ENCODE results near the gene KLHL3. TPM values are rescaled to one million over a fixed set of nuclear protein-coding genes. Genes with fewer than 3 reads are reported as not detected.
A peak's percentile ranks its signal among the peaks of the same experiment; 100 is the strongest.

Gene KLHL3
- total RNA-seq, 1 experiment from 2014 or later, result 3.5 TPM

DNA sequence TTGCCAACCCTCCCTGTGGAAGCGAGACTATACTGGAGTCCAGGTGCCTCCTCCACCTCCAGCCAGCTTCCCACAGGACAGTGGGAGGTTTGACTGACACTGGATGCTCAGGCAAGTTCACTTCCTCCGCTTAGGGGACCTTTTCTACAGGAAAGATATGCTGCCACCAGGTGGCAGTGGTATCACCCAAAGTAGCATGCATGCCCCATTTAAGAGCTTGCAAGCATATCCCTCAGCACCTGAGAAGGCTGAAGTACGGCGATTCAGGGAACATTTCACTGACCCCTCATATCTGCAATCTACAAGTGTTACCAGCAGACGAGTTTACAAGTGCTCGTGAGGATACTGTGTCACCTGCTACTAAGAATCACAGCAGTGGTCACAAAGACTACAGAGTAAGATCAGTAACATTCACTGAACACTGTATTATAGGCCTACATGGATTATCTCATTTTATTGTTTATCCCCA, 75.5 kb downstream of the KLHL3 start:
- H3K36me3 Mint-ChIP-seq (ENCODE audit: insufficient read depth, unreplicated experiment), result no peaks in the 10 kb centered on the region
- H3K9me3 Mint-ChIP-seq (ENCODE audit: unreplicated experiment), result no peaks in the 10 kb centered on the region
- H3K4me1 Mint-ChIP-seq (ENCODE audit: low read depth, unreplicated experiment), result no peaks in the 10 kb centered on the region
- Histone ChIP-seq H3K9me3 (no peaks in the 10 kb centered on the region), H3K27me3 (replicated peaks; ENCODE audit: control insufficient read depth, insufficient read depth, low read length) (no peaks in the 10 kb centered on the region), H3K4me3 (ENCODE audit: low read depth, low read length) (no peak overlapping the region), H3K4me1 (no peaks in the 10 kb centered on the region), H3K36me3 (ENCODE audit: control insufficient read depth, insufficient read depth, low read length) (no peaks in the 10 kb centered on the region)
- H3K27me3 Mint-ChIP-seq (ENCODE audit: insufficient read depth, unreplicated experiment), result peaks cover 2% of the 10 kb centered on the region
- CTCF ChIA-PET, result interaction anchor here (0.5 to 4.8 kb wide), 19 partner anchors 8 to 585 kb away, joined by 3 to 93 read pairs (median 4); partner anchors contain the start of gene KLHL3
- no TSS peak for BruUV-seq (replicated peaks)
- no peak overlapping the region for H3K4me3 Mint-ChIP-seq (ENCODE audit: unreplicated experiment)
- POLR2A ChIA-PET, result interaction anchor here (1.0 kb wide), 1 partner anchor 81 kb away, joined by 3 read pairs; no protein-coding TSS in a partner anchor
- DNase-seq, result peak; percentile 77 to 78
- no peak overlapping the region for H3K27ac Mint-ChIP-seq (ENCODE audit: unreplicated experiment)
- intact Hi-C loops (cut with micrococcal nuclease; ENCODE audit: unreplicated experiment), result loop anchor here (1.0 kb wide), 3 partner anchors 31 to 83 kb away; partner anchors contain the start of gene KLHL3
- TF ChIP-seq, protein P1, sequence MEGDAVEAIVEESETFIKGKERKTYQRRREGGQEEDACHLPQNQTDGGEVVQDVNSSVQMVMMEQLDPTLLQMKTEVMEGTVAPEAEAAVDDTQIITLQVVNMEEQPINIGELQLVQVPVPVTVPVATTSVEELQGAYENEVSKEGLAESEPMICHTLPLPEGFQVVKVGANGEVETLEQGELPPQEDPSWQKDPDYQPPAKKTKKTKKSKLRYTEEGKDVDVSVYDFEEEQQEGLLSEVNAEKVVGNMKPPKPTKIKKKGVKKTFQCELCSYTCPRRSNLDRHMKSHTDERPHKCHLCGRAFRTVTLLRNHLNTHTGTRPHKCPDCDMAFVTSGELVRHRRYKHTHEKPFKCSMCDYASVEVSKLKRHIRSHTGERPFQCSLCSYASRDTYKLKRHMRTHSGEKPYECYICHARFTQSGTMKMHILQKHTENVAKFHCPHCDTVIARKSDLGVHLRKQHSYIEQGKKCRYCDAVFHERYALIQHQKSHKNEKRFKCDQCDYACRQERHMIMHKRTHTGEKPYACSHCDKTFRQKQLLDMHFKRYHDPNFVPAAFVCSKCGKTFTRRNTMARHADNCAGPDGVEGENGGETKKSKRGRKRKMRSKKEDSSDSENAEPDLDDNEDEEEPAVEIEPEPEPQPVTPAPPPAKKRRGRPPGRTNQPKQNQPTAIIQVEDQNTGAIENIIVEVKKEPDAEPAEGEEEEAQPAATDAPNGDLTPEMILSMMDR (IDR thresholded peaks at IDR 0.05; ENCODE audit: insufficient read depth in 1 of 2, low read depth in 1 of 2, low read length in 1 of 2, severe bottlenecking in 1 of 2, unreplicated experiment in 1 of 2), result peak; percentile 70 to 88

DNA sequence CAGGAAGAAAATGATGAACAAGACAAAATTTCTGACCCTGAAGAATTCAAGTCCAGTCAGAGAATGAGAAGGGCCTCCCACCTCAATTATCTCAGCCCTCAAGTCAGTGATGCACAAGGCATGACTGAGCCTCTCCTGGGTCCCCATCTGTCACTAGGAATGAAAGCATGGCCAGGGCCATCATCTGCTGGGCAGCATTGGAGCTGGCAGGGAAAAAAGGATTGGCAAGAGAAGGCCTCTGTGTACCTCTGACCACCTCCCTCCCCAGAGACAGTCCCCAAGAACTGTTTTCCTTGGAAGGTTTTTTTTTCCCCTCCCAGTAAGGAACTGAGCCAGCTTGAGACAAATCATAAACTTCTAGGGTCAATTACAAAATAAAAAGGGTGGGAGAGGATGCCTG, 76.7 kb downstream of the KLHL3 start:
- H3K4me3 Mint-ChIP-seq (ENCODE audit: unreplicated experiment), result no peak overlapping the region
- intact Hi-C loops (cut with micrococcal nuclease; ENCODE audit: unreplicated experiment), result no loop called here
- no TSS peak for BruUV-seq (replicated peaks)

DNA sequence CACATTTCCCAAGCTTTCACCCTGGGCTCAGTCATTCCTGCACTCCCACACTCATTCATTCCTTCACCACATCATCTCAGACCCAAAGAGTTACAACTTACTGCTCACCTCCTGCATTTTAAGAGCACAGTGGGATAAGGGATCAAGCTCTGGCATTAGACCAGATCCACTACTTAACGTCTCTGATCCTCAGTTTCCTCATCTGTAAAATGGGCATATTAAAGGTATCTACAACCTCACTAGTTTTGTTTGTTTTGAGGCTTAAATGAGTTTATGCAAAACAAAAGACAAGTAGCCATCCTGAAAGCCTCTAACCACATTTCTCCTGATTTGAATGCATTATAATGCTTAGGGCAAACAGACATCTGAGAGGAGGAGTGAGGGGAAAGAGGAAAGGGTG, 77.6 kb downstream of the KLHL3 start:
- DNase-seq, result no peak
- BruUV-seq (replicated peaks), result no TSS peak
- H3K4me1 Mint-ChIP-seq (ENCODE audit: low read depth, unreplicated experiment), result no peaks in the 10 kb centered on the region
- no peaks in the 10 kb centered on the region for H3K36me3 Mint-ChIP-seq (ENCODE audit: insufficient read depth, unreplicated experiment)
- Histone ChIP-seq H3K9me3 (no peaks in the 10 kb centered on the region), H3K4me1 (no peaks in the 10 kb centered on the region), H3K36me3 (ENCODE audit: control insufficient read depth, insufficient read depth, low read length) (no peaks in the 10 kb centered on the region), H3K27me3 (replicated peaks; ENCODE audit: control insufficient read depth, insufficient read depth, low read length) (no peaks in the 10 kb centered on the region), H3K4me3 (ENCODE audit: low read depth, low read length) (no peak overlapping the region)
- peaks cover 2% of the 10 kb centered on the region for H3K27me3 Mint-ChIP-seq (ENCODE audit: insufficient read depth, unreplicated experiment)
- TF ChIP-seq, protein P1 (IDR thresholded peaks at IDR 0.05; ENCODE audit: insufficient read depth in 1 of 2, low read depth in 1 of 2, low read length in 1 of 2, severe bottlenecking in 1 of 2, unreplicated experiment in 1 of 2), result no peak
- ChIA-PET CTCF (interaction anchor here (2.7 to 4.8 kb wide), 2 partner anchors 29 to 83 kb away, joined by 27 to 93 read pairs; no protein-coding TSS in a partner anchor), POLR2A (no interaction called here)
- no peaks in the 10 kb centered on the region for H3K9me3 Mint-ChIP-seq (ENCODE audit: unreplicated experiment)
- no peak overlapping the region for H3K4me3 Mint-ChIP-seq (ENCODE audit: unreplicated experiment)
- intact Hi-C loops (cut with micrococcal nuclease; ENCODE audit: unreplicated experiment), result no loop called here
- no peak overlapping the region for H3K27ac Mint-ChIP-seq (ENCODE audit: unreplicated experiment)

More for the DNA sequence above, 76.7 kb downstream of the KLHL3 start:
- POLR2A ChIA-PET, result no interaction called here
- Histone ChIP-seq H3K9me3 (no peaks in the 10 kb centered on the region), H3K27me3 (replicated peaks; ENCODE audit: control insufficient read depth, insufficient read depth, low read length) (no peaks in the 10 kb centered on the region), H3K36me3 (ENCODE audit: control insufficient read depth, insufficient read depth, low read length) (no peaks in the 10 kb centered on the region), H3K4me3 (ENCODE audit: low read depth, low read length) (no peak overlapping the region), H3K4me1 (no peaks in the 10 kb centered on the region)
- no peak for DNase-seq
- Mint-ChIP-seq H3K9me3 (ENCODE audit: unreplicated experiment) (no peaks in the 10 kb centered on the region), H3K36me3 (ENCODE audit: insufficient read depth, unreplicated experiment) (no peaks in the 10 kb centered on the region), H3K27me3 (ENCODE audit: insufficient read depth, unreplicated experiment) (peaks cover 2% of the 10 kb centered on the region), H3K4me1 (ENCODE audit: low read depth, unreplicated experiment) (no peaks in the 10 kb centered on the region), H3K27ac (ENCODE audit: unreplicated experiment) (no peak overlapping the region)
- TF ChIP-seq, protein P1 (IDR thresholded peaks at IDR 0.05; ENCODE audit: insufficient read depth in 1 of 2, low read depth in 1 of 2, low read length in 1 of 2, severe bottlenecking in 1 of 2, unreplicated experiment in 1 of 2), result no peak
- CTCF ChIA-PET, result interaction anchor here (2.2 to 4.8 kb wide), 3 partner anchors 30 to 82 kb away, joined by 27 to 93 read pairs (median 46); partner anchors contain the start of gene KLHL3

All from Caco-2 (cell line).